ENCODE results near the gene DCAF5. TPM values are rescaled to one million over a fixed set of nuclear protein-coding genes. Genes with fewer than 3 reads are reported as not detected.
A peak's percentile ranks its signal among the peaks of the same experiment; 100 is the strongest.

The DCAF5 gene
- total RNA-seq, 4 donors from 2014 or later, result 42.2 to 53.7 (median 51.1) TPM

GRCh38 chr14:69153152-69153872 is 393 bp upstream of the DCAF5 start:
- H3K27me3 ChIP-seq, result no peaks in the 10 kb centered on the region
- WGBS, 2 donors, result 0 to 1% methylated on average over 67 to 70 of the region's 72 CpGs
- TF ChIP-seq POLR2A (IDR thresholded peaks at IDR 0.05) (peak; percentile 41 to 78), CTCF (IDR thresholded peaks at IDR 0.05) (peak in 2 of 5 experiments; percentile 36 to 42), EP300 (IDR thresholded peaks at IDR 0.05) (peak in 1 of 2 donors; percentile 89)
- DNase-seq (ENCODE audit: low spot score in 2 of 2), result peak in 1 of 2 donors; percentile 10
- no peaks in the 10 kb centered on the region for H3K9me3 ChIP-seq
- H3K36me3 ChIP-seq, result peaks cover 0 to 8% (median 0%) of the 10 kb centered on the region in 3 donors
- peak overlapping the region; percentile 60 to 91 (median 84) for H3K4me3 ChIP-seq
- peaks cover 0 to 44% (median 7%) of the 10 kb centered on the region in 4 donors for H3K4me1 ChIP-seq
- H3K27ac ChIP-seq, result peak overlapping the region; percentile 76 to 96 (median 94)

GRCh38 chr14:69152181-69152901 is 578 bp downstream of the DCAF5 start:
- DNase-seq (ENCODE audit: low spot score in 2 of 2), result no peak
- no peaks in the 10 kb centered on the region for H3K27me3 ChIP-seq
- 0 to 1% methylated on average over 38 of the region's 38 CpGs for WGBS, 2 donors

GRCh38 chr14:69151458-69152180 is 1.3 kb downstream of the DCAF5 start:
- TF ChIP-seq POLR2A (IDR thresholded peaks at IDR 0.05) (peak in 1 of 2 donors; percentile 32), EP300 (IDR thresholded peaks at IDR 0.05) (peak in 1 of 2 donors; percentile 56), CTCF (IDR thresholded peaks at IDR 0.05) (peak; percentile 44 to 76 (median 70))
- 0 to 1% methylated on average over 11 to 23 of the region's 57 CpGs for WGBS, 2 donors
- no peaks in the 10 kb centered on the region for H3K9me3 ChIP-seq

More at GRCh38 chr14:69152181-69152901, 578 bp downstream of the DCAF5 start:
- Histone ChIP-seq H3K9me3 (no peaks in the 10 kb centered on the region), H3K4me1 (peaks cover 0 to 54% (median 7%) of the 10 kb centered on the region in 4 donors), H3K4me3 (peak overlapping the region; percentile 60 to 91 (median 84)), H3K36me3 (peaks cover 0 to 11% (median 0%) of the 10 kb centered on the region in 3 donors), H3K27ac (peak overlapping the region; percentile 76 to 96 (median 94))
- TF ChIP-seq EP300 (IDR thresholded peaks at IDR 0.05), result no peak
- TF ChIP-seq POLR2A (IDR thresholded peaks at IDR 0.05), result no peak
- TF ChIP-seq CTCF (IDR thresholded peaks at IDR 0.05), result no peak

GRCh38 chr14:69149461-69150244 is 3.3 kb downstream of the DCAF5 start:
- DNase-seq (ENCODE audit: low spot score in 2 of 2), result no peak
- H3K27ac ChIP-seq, result no peak overlapping the region
- H3K4me3 ChIP-seq, result no peak overlapping the region
- WGBS, 2 donors, result 50 to 54% methylated on average over 2 of the region's 2 CpGs
- peaks cover 0 to 15% (median 0%) of the 10 kb centered on the region in 3 donors for H3K36me3 ChIP-seq
- peaks cover 0 to 54% (median 6%) of the 10 kb centered on the region in 4 donors for H3K4me1 ChIP-seq
- no peaks in the 10 kb centered on the region for H3K9me3 ChIP-seq
- H3K27me3 ChIP-seq, result no peaks in the 10 kb centered on the region
- TF ChIP-seq POLR2A (IDR thresholded peaks at IDR 0.05) (no peak), CTCF (IDR thresholded peaks at IDR 0.05) (no peak), EP300 (IDR thresholded peaks at IDR 0.05) (no peak)

More at GRCh38 chr14:69151458-69152180, 1.3 kb downstream of the DCAF5 start:
- Histone ChIP-seq H3K27me3 (no peaks in the 10 kb centered on the region), H3K36me3 (peaks cover 0 to 11% (median 0%) of the 10 kb centered on the region in 3 donors), H3K4me3 (peak overlapping the region; percentile 60 to 91 (median 84)), H3K4me1 (peaks cover 0 to 55% (median 7%) of the 10 kb centered on the region in 4 donors), H3K27ac (peak overlapping the region; percentile 76 to 96 (median 94))
- DNase-seq (ENCODE audit: low spot score in 2 of 2), result peak; percentile 25 to 50

All from tibial nerve (tissue), 4 donors.